ENCODE measurements around the gene OR5K1. TPM values are rescaled to one million over a fixed set of nuclear protein-coding genes. Genes with fewer than 3 reads are reported as not detected.

The OR5K1 gene
- total RNA-seq, 4 donors from 2014 or later = not detected

DNA sequence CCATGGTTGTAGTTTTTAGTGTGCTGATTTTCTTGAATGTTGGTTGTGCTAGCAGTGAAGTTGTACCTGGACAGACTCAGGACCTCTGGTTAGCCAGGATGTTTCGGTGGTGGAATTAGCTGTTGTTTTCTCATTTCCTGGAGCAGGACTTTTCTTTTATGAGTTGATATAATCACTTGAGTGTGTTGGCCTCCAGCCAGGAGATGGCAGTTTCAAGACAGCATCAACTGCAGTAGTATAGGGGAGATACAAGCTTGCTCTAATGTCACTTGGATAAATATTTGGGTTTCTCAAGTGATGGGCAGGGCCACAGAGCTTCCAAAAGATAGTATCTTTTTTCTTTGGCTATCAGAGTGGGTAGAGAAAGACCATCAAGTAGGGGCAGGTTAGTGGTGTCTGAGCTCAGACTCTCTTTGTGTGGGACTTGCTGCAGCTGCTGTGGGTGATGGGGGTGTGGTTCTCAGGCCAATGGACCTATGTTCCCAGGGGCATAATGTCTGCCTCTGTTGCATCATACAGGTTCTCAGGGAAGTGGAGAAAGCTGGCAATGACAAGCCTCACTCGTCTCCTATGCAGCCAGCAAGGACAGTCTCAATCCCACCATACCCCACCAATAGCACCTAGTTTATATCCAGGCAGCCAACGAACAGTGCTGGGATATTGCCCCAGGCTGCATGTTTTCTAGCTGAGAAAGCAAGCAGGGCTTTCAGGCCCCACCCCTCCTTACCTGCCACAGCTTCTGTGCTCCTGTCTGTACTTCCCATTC is 19.9 kb downstream of the OR5K1 start:
- Histone ChIP-seq H3K27ac (no peak overlapping the region), H3K9me3 (peaks cover 0 to under 1% of the 10 kb centered on the region in 2 donors), H3K4me3 (no peak overlapping the region), H3K4me1 (no peaks in the 10 kb centered on the region), H3K27me3 (no peaks in the 10 kb centered on the region), H3K36me3 (no peaks in the 10 kb centered on the region)
- no peak for TF ChIP-seq POLR2AphosphoS5 (IDR thresholded peaks at IDR 0.05)
- no peak for TF ChIP-seq CTCF (IDR thresholded peaks at IDR 0.05)
- TF ChIP-seq EP300 (IDR thresholded peaks at IDR 0.05; ENCODE audit: low read depth) = no peak
- TF ChIP-seq POLR2A (IDR thresholded peaks at IDR 0.05) = no peak
- DNase-seq = no peak
- intact Hi-C loops (cut with DNase I; ENCODE audit: low total_unique reads) = no loop called here
- 44% methylated on average over 2 to 3 of the region's 3 CpGs for WGBS, 2 donors (ENCODE audit: low coverage in 1 of 2)
- in situ Hi-C loops (cut with MboI; ENCODE audit: low pct_ligation_motif_present in 1 of 4, low pct_unique_long_range_greater_than_20kb in 1 of 4, low sequenced_read_pairs in 3 of 4) = no loop called here

DNA sequence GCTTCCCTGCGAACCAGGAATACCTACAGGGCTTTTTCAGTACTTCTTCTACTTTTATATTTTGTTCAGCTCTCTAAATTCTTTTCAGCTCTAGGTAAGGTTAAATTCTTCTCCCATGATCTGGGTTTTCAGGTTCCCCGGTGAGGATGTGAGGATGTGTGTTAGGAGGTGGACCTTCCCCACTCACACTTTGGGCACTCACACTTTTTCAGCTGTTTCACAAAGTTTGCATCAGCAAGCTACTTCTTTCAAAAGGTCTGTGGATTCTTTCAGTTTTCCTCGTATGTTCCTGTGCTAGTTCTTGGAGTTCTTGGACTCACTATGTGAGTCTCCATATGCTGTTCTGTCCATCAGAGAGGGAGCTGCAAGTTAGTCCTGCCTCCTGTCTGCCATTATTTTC is 20.6 kb downstream of the OR5K1 start:
- in situ Hi-C loops (cut with MboI; ENCODE audit: low pct_ligation_motif_present in 1 of 4, low pct_unique_long_range_greater_than_20kb in 1 of 4, low sequenced_read_pairs in 3 of 4) (no loop called here), intact Hi-C loops (cut with DNase I; ENCODE audit: low total_unique reads) (no loop called here)
- TF ChIP-seq POLR2AphosphoS5 (IDR thresholded peaks at IDR 0.05) (no peak), EP300 (IDR thresholded peaks at IDR 0.05; ENCODE audit: low read depth) (no peak), POLR2A (IDR thresholded peaks at IDR 0.05) (no peak), CTCF (IDR thresholded peaks at IDR 0.05) (no peak)
- Histone ChIP-seq H3K27me3 (no peaks in the 10 kb centered on the region), H3K36me3 (no peaks in the 10 kb centered on the region), H3K4me1 (no peaks in the 10 kb centered on the region), H3K4me3 (no peak overlapping the region), H3K27ac (no peak overlapping the region), H3K9me3 (peaks cover 7 to 8% of the 10 kb centered on the region in 2 donors)
- no peak for DNase-seq
- WGBS, 2 donors (ENCODE audit: low coverage in 1 of 2) = 89 to 91% methylated on average over 3 of the region's 3 CpGs

DNA sequence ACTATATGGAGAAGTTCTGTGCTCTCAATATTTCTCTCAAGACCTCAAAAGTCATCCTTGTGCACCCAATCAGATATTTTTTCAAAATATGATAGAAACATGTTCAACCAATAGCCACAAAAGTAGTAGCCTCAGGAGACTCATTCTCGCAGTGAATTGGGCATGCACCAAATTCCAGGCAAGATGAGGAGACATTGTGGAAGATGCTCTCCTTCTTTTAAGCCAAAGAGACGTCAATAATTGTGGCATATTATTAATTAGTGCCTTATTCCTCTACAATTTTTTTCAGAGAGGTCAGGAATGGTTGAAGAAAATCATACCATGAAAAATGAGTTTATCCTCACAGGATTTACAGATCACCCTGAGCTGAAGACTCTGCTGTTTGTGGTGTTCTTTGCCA is 34.4 kb downstream of the OR5K1 start, which contains the start of gene OR5K2:
TSS of gene OR5K2 (plus strand) at position 301 of the 400 bp plus-strand sequence. CDS start at position 301, 0 bp downstream.
- Histone ChIP-seq H3K36me3 (no peaks in the 10 kb centered on the region), H3K27me3 (no peaks in the 10 kb centered on the region), H3K4me1 (no peaks in the 10 kb centered on the region), H3K4me3 (no peak within 1 kb of the TSS), H3K9me3 (no peaks in the 10 kb centered on the region), H3K27ac (no peak within 1 kb of the TSS)
- no peak for DNase-seq
- in situ Hi-C loops (cut with MboI; ENCODE audit: low pct_ligation_motif_present in 1 of 4, low pct_unique_long_range_greater_than_20kb in 1 of 4, low sequenced_read_pairs in 3 of 4) (no loop called here), intact Hi-C loops (cut with DNase I; ENCODE audit: low total_unique reads) (no loop called here)
- TF ChIP-seq POLR2AphosphoS5 (IDR thresholded peaks at IDR 0.05) = no peak
- no peak for TF ChIP-seq CTCF (IDR thresholded peaks at IDR 0.05)
- TF ChIP-seq POLR2A (IDR thresholded peaks at IDR 0.05) = no peak
- TF ChIP-seq EP300 (IDR thresholded peaks at IDR 0.05; ENCODE audit: low read depth) = no peak
- WGBS, 2 donors (ENCODE audit: low coverage in 1 of 2) = 79 to 88% methylated on average over 2 of the region's 2 CpGs

DNA sequence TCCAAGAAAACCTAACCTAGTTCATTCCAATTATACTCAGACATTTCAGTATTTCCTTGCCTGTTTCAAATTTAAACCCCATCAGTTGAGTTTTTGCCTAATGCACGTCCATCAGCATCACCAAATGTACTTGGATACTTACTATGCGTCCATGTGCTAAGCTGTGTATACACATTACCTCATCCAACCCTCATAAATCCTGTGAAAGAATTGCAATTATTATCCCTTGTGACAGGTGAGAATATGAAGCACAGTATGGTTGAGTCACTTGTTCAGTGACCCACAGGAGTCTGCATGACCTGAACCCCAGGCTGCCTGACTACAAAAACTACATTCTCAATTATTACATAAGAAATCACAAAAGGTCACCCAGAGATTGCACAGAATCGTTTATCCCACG is 37.0 kb downstream of the OR5K1 start:
- TF ChIP-seq POLR2A (IDR thresholded peaks at IDR 0.05) = no peak
- TF ChIP-seq POLR2AphosphoS5 (IDR thresholded peaks at IDR 0.05) = no peak
- no peak for TF ChIP-seq EP300 (IDR thresholded peaks at IDR 0.05; ENCODE audit: low read depth)
- TF ChIP-seq CTCF (IDR thresholded peaks at IDR 0.05) = no peak
- 58 to 75% methylated on average over 4 of the region's 4 CpGs for WGBS, 2 donors (ENCODE audit: low coverage in 1 of 2)

More for the DNA sequence above, 37.0 kb downstream of the OR5K1 start:
- no peak for DNase-seq
- in situ Hi-C loops (cut with MboI; ENCODE audit: low pct_ligation_motif_present in 1 of 4, low pct_unique_long_range_greater_than_20kb in 1 of 4, low sequenced_read_pairs in 3 of 4) (no loop called here), intact Hi-C loops (cut with DNase I; ENCODE audit: low total_unique reads) (no loop called here)
- Histone ChIP-seq H3K27ac (no peak overlapping the region), H3K9me3 (no peaks in the 10 kb centered on the region), H3K4me1 (no peaks in the 10 kb centered on the region), H3K4me3 (no peak overlapping the region), H3K36me3 (no peaks in the 10 kb centered on the region), H3K27me3 (no peaks in the 10 kb centered on the region)
